Activated naive CD4-positive, alpha-beta T cell treated with anti-CD3 and anti-CD28 coated beads, Interleukin-2, amount 10 ng/mL, durations not matched to agents 7 days and 5 days (primary cell): ENCODE results near the gene LRCH1.
"Not testable (repeated sequence)": the region's sequence is repeated elsewhere in the genome, so short reads cannot be mapped to it uniquely, and the experiment has no call there.

ENCODE experiments used
- CTCF ChIA-PET: fragments of 350-600 bp; sonication (Branson Sonifier 250); formaldehyde crosslinking; loops from one replicate; lab custom pipeline; 2021; ENCODE audit warnings: antibody characterized with exemption; lab: Charles Lee
- DNase-seq: peaks from one replicate; pipeline ENCODE4 v3.0.0-alpha.2; 2020
- H3K27ac Mint-ChIP-seq: one replicate; pipeline ENCODE4 v1.8.0; 2021; ENCODE audit warnings: mild to moderate bottlenecking, moderate library complexity, mixed read lengths
- H3K27me3 Mint-ChIP-seq: one replicate; pipeline ENCODE4 v1.8.0; 2021; ENCODE audit warnings: mild to moderate bottlenecking, mixed read lengths
- H3K36me3 Mint-ChIP-seq: one replicate; pipeline ENCODE4 v1.8.0; 2021; ENCODE audit warnings: mixed read lengths
- H3K4me1 Mint-ChIP-seq: one replicate; pipeline ENCODE4 v1.8.0; 2021; ENCODE audit warnings: mixed read lengths
- H3K4me3 Mint-ChIP-seq: one replicate; pipeline ENCODE4 v1.8.0; 2021; ENCODE audit warnings: mild to moderate bottlenecking, moderate library complexity, mixed read lengths
- H3K9me3 Mint-ChIP-seq: one replicate; pipeline ENCODE4 v1.8.0; 2021; ENCODE audit warnings: mixed read lengths

The LRCH1 gene, protein sequence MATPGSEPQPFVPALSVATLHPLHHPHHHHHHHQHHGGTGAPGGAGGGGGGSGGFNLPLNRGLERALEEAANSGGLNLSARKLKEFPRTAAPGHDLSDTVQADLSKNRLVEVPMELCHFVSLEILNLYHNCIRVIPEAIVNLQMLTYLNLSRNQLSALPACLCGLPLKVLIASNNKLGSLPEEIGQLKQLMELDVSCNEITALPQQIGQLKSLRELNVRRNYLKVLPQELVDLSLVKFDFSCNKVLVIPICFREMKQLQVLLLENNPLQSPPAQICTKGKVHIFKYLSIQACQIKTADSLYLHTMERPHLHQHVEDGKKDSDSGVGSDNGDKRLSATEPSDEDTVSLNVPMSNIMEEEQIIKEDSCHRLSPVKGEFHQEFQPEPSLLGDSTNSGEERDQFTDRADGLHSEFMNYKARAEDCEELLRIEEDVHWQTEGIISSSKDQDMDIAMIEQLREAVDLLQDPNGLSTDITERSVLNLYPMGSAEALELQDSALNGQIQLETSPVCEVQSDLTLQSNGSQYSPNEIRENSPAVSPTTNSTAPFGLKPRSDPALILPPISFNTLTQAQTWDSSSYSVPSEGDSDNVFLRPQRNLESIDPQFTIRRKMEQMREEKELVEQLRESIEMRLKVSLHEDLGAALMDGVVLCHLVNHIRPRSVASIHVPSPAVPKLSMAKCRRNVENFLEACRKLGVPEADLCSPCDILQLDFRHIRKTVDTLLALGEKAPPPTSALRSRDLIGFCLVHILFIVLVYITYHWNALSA

DNA sequence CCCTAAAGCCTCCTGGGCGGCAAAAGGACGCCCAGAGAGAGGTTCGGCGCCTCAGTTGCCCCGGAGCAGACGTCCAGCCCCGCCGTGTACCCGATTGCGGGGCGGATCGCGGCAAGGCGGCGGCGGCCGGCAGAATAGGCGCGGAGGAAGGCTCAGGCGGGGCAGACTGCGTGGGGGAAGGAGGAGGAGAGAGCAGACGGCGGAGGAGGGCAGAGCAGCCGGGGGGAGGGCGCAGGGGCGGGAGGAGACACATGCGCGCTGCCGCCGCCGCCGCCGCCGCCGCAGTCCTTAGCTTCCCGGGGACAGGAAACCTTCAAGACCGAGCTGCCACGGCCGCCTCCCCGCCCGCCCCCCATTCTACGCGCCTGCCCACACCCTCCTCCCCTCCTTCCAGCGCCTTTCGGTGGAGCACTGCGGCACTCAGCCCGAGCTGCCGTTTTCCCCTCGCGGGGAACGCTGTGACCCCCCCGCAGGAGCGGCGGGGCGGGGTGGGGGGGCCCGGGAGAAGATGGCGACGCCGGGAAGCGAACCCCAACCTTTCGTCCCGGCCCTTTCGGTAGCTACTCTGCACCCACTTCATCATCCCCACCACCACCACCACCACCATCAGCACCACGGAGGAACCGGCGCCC, at the start of gene LRCH1:
Gene LRCH1, plus strand, starts transcription at position 282 of the 632 bp plus-strand sequence. Its CDS starts 227 bp downstream, at position 509.
- CTCF ChIA-PET, result interaction anchor here (1.1 to 2.3 kb wide), 13 partner anchors 11 to 217 kb away, joined by 3 to 51 read pairs (median 5); no protein-coding TSS in a partner anchor
- H3K4me1 Mint-ChIP-seq, result peaks cover 51% of the 10 kb centered on the region
- DNase-seq, result peak; percentile 93
- H3K36me3 Mint-ChIP-seq, result peaks cover under 1% of the 10 kb centered on the region
- H3K27me3 Mint-ChIP-seq, result peaks cover 14% of the 10 kb centered on the region
- H3K4me3 Mint-ChIP-seq, result peak within 1 kb of the TSS; percentile 92
- no peaks in the 10 kb centered on the region for H3K9me3 Mint-ChIP-seq
- peak within 1 kb of the TSS; percentile 83 for H3K27ac Mint-ChIP-seq

DNA sequence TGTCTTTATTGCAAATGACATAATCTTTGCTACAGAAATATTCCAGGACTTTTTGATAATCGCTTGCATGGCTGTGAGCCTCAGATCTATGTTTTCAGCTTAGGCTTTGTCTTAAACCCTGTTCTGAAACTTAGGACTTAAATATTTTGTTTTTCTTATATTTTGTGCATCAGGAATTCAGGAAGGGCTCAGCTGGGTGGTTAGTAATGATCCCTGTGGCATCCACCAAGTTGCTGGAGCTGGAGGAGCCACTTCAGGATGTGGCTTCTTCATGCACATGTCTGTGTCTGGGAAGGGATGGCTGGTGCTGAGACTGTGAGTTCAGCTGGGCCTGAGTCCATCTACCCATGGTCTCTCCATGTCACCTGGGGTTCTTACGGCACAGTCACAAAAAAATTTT, 48.9 kb upstream of the LRCH1 start:
- CTCF ChIA-PET, result no interaction called here
- no peaks in the 10 kb centered on the region for H3K36me3 Mint-ChIP-seq

DNA sequence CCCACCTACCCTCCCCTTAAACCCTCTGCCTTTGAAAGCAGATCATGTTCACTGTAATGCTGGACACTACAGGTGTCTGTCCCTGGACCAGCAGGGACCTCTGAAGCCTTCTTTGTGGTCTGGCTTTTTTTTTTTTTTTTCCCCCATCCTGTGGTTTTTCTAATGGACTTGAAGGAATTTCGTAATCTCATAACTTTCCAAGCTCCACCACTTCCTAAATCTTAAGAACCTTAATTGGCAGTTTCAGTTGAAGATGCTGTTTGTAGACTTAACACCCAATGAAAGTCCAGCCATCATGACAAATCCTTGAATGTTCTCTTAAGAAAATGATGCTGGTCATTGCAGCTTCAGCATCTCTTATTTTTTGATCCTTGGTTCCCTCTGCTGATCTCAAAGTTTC, 45.0 kb upstream of the LRCH1 start:
- DNase-seq, result no peak
- Mint-ChIP-seq H3K27ac (no peak overlapping the region), H3K36me3 (no peaks in the 10 kb centered on the region), H3K4me3 (no peak overlapping the region), H3K4me1 (no peaks in the 10 kb centered on the region), H3K27me3 (peaks cover 13% of the 10 kb centered on the region), H3K9me3 (no peaks in the 10 kb centered on the region)
- CTCF ChIA-PET, result interaction anchor here (0.6 kb wide), 1 partner anchor 802 kb away, joined by 3 read pairs; no protein-coding TSS in a partner anchor

More for the DNA sequence above, 48.9 kb upstream of the LRCH1 start:
- H3K9me3 Mint-ChIP-seq, result no peaks in the 10 kb centered on the region
- H3K27me3 Mint-ChIP-seq, result peaks cover 13% of the 10 kb centered on the region
- DNase-seq, result no peak
- no peak overlapping the region for H3K27ac Mint-ChIP-seq
- H3K4me3 Mint-ChIP-seq, result no peak overlapping the region
- H3K4me1 Mint-ChIP-seq, result no peaks in the 10 kb centered on the region

DNA sequence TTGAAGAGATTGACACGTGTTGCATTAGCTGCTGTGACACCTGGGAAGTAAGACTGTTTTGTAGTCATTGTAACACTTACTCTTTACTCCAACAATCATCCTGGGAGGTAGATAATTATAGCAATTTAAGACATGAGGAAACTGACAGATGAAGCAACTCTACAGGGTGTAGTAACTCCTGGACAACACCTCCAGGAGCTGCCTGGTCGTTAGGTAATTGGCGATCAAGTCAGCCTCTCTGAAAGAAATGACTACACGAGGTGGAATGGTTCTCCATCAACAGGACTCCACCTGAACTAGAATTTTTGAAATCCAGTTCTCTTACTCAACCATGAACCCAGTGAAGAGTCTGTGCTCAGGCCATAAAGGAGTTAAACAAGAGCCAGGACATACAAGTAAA, 43.0 kb upstream of the LRCH1 start:
- no peaks in the 10 kb centered on the region for H3K36me3 Mint-ChIP-seq
- H3K4me1 Mint-ChIP-seq, result no peaks in the 10 kb centered on the region
- peaks cover 9% of the 10 kb centered on the region for H3K27me3 Mint-ChIP-seq
- H3K4me3 Mint-ChIP-seq, result no peak overlapping the region
- CTCF ChIA-PET, result no interaction called here
- no peaks in the 10 kb centered on the region for H3K9me3 Mint-ChIP-seq
- no peak for DNase-seq
- no peak overlapping the region for H3K27ac Mint-ChIP-seq

DNA sequence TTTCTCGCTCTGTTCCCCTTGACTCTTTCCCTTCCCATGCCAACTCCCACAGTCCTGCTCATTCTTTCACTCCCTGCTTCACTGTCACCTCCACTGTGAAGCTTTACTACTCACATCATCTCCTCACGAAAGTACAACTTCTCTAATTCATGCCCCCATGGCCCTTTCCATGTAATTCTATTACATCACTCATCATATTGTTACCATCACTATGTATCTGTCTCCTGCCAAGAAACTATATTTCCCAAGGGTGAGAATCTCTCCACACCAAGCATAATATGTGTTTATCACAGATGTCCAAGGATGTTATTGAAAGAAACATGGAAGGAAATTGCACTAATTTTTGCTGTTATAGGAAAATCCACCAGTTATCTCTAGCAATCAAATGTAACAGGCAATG, 37.2 kb upstream of the LRCH1 start:
- CTCF ChIA-PET, result no interaction called here
- no peaks in the 10 kb centered on the region for H3K36me3 Mint-ChIP-seq
- no peak overlapping the region for H3K27ac Mint-ChIP-seq
- no peaks in the 10 kb centered on the region for H3K4me1 Mint-ChIP-seq
- peaks cover 6% of the 10 kb centered on the region for H3K27me3 Mint-ChIP-seq
- no peak overlapping the region for H3K4me3 Mint-ChIP-seq
- no peaks in the 10 kb centered on the region for H3K9me3 Mint-ChIP-seq
- DNase-seq, result no peak

DNA sequence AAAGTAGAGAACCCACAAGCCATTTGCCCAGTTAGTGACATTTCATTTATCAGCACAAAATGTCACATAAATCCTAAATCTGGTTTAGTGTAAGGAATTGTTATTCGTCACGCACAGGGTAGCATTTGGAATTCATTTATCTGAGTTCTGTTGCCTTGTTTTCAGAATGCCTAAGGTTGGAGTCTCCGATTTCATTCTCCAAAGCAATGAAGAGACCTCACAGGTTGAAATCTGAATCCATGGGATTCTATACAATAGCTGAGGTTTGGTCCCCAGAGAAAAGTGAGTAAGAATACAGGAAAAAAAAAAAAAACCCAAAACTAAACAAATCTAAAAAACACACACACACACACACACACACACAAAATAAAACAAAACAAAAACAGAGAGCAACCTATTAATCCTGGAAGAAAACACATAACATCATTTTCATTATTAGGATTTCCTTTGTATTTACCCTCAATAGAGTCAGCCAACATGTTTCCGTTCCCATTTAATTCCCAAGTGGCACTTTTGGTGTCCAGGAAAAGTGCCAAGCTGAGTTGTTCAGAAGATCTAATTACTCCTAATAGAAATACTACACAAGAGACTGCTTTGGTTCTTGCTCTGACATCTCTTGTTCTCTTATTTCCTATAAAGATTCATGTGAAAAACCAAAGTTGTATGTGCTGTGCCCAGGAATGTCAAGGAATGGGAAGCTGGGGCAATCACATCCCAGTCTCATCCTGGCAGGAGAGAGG, 36.2 kb upstream of the LRCH1 start:
- H3K27me3 Mint-ChIP-seq, result peaks cover 6% of the 10 kb centered on the region
- CTCF ChIA-PET, result no interaction called here
- no peaks in the 10 kb centered on the region for H3K4me1 Mint-ChIP-seq
- no peak overlapping the region for H3K4me3 Mint-ChIP-seq
- H3K9me3 Mint-ChIP-seq, result peaks cover 2% of the 10 kb centered on the region
- DNase-seq, result no peak
- H3K27ac Mint-ChIP-seq, result no peak overlapping the region
- H3K36me3 Mint-ChIP-seq, result no peaks in the 10 kb centered on the region

DNA sequence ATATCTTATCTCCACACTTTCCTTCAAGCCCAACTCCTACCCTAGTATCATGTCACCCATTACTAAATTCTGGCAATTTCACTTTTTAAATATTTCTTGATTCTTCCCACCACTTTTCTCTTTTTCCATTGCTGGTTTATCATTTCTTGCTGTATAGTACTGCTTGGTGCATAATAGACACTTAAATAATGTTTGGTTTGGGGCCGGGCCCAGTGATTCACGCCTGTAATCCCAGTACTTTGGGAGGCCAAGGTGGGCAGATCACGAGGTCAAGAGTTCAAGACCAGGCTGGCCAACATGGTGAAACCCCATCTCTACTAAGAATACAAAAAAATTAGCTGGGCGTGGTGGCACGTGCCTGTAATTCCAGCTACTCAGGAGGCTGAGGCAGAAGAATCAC, 35.2 kb upstream of the LRCH1 start:
- H3K4me1 Mint-ChIP-seq, H3K27ac Mint-ChIP-seq, H3K36me3 Mint-ChIP-seq, DNase-seq, H3K9me3 Mint-ChIP-seq, H3K4me3 Mint-ChIP-seq, H3K27me3 Mint-ChIP-seq, CTCF ChIA-PET: not testable (repeated sequence)

DNA sequence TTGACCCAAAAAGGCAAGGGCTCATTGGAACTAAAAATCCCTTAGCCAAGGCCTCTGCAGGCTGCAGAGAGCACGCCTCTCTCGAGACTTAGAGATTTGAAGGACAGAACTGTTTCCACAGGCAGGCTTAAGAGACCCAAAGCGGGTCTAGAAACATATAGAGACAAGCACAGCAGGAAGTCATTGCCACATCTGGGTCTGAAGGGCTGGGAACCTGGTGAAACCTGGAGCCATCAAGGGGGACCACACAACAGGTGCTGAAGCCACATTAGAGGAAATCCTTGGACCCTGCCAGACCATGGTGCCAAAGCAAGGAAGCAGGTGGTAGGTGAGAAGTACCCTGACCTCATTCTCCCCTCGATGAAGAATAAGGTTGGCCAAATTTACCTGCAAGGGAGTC, 33.8 kb upstream of the LRCH1 start:
- peaks cover 18% of the 10 kb centered on the region for H3K27me3 Mint-ChIP-seq
- no peak overlapping the region for H3K27ac Mint-ChIP-seq
- DNase-seq, result no peak
- CTCF ChIA-PET, result no interaction called here
- no peaks in the 10 kb centered on the region for H3K36me3 Mint-ChIP-seq
- H3K4me1 Mint-ChIP-seq, result no peaks in the 10 kb centered on the region
- peaks cover 2% of the 10 kb centered on the region for H3K9me3 Mint-ChIP-seq
- no peak overlapping the region for H3K4me3 Mint-ChIP-seq

DNA sequence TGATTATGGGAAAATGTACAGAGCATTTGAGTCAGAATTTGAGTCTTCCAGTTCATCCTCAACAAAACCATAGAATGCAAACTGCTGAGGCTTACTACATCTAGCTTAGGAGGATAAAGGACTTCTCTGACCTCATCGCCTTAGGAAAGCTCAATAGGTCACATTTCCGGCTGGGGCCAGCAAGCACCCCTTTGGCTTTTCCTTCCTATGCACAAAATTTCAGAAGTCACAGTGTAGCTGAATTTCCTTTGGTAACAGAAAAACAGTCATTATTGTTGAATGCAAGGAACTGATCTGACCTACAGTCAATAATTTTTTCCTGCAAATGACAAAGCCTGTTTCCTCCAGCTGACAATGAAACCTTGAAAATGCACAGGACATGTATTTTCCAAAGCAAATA, 32.8 kb upstream of the LRCH1 start:
- Mint-ChIP-seq H3K4me3 (no peak overlapping the region), H3K36me3 (no peaks in the 10 kb centered on the region), H3K27me3 (peaks cover 22% of the 10 kb centered on the region), H3K27ac (no peak overlapping the region), H3K4me1 (no peaks in the 10 kb centered on the region), H3K9me3 (peaks cover 2% of the 10 kb centered on the region)
- no peak for DNase-seq
- CTCF ChIA-PET, result interaction anchor here (1.1 to 1.7 kb wide), 2 partner anchors 32 to 43 kb away, joined by 3 to 6 read pairs; no protein-coding TSS in a partner anchor

DNA sequence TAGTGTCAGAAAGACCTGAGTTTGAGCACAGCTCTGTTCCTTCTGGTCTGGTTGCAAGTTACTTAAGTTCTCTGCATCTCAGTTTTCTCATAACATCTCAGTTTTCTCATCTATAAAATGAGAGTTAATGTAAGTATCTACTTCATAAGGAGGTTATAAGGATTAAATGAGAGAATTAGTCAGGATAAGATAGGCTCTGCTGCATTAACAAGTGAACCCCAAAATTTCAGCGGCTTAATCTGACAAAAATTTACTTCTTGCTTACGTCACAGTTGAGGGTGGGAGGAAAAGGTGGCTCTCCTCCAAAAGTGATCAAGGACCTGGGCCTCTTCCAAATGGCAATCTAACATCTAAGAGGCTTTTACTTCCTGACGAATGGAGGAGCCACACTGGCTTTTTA, 31.5 kb upstream of the LRCH1 start:
- no peaks in the 10 kb centered on the region for H3K4me1 Mint-ChIP-seq
- H3K27me3 Mint-ChIP-seq, result peaks cover 29% of the 10 kb centered on the region
- H3K4me3 Mint-ChIP-seq, result no peak overlapping the region
- no peaks in the 10 kb centered on the region for H3K36me3 Mint-ChIP-seq
- no peak for DNase-seq
- peaks cover 2% of the 10 kb centered on the region for H3K9me3 Mint-ChIP-seq
- CTCF ChIA-PET, result interaction anchor here (1.7 kb wide), 1 partner anchor 30 kb away, joined by 6 read pairs; no protein-coding TSS in a partner anchor
- H3K27ac Mint-ChIP-seq, result no peak overlapping the region

DNA sequence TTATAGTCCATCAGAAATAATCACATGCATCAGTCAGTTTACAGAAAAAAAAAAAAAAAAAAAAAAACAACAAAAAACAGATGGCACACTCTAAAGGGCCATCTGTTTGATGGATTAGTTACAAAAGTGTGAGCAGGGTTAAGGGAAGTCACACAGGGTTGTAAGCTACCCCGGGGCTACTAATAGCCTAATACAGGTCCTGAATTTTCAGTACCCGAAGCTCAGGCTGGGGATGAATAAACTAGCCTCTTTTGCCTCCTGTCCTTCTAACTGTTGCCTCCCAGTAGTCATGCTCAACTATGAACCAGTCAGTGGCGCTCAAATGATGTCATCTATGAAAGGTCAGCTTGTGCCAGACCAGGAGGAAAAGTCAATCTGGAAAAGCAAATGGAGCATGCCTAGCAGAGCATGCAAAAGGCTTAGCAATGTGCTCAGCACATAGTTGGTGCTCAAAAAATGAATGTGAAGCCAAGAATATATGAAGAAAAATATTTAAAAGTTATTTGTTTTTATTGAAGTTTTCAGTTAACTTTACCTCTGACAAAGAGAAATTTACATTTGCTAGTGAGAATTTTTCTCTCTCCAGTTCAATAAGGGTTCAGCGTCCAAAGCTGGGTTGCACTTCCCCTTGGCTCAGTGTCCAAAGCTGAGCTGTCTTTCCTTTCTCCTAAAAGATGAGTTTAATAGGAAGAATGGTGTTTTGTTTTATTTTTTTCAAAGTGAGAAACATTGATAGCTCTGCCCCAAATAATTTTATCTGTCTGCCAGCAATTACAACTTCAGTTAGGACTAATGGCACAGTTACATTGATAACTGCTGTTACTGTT, 30.8 kb upstream of the LRCH1 start:
- CTCF ChIA-PET, result no interaction called here
- Mint-ChIP-seq H3K4me3 (no peak overlapping the region), H3K36me3 (no peaks in the 10 kb centered on the region), H3K9me3 (peaks cover 2% of the 10 kb centered on the region), H3K4me1 (no peaks in the 10 kb centered on the region), H3K27me3 (peaks cover 29% of the 10 kb centered on the region), H3K27ac (no peak overlapping the region)
- no peak for DNase-seq

DNA sequence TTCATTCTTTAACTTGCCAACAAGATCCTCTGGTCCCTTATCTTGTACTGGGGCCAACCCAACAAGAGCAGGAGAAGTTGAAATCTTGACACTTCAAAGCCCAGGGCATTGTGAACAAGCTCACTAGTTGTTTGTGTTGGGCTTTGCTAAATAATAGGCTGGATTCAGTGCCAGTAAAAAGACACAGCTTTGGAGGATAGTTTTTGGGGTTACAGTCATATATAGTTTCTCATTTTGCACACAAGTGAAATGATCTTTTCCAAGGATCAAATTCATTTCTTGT, 30.3 kb upstream of the LRCH1 start:
- Mint-ChIP-seq H3K9me3 (peaks cover 2% of the 10 kb centered on the region), H3K27me3 (peaks cover 29% of the 10 kb centered on the region), H3K36me3 (no peaks in the 10 kb centered on the region), H3K4me1 (no peaks in the 10 kb centered on the region), H3K4me3 (no peak overlapping the region), H3K27ac (no peak overlapping the region)
- DNase-seq, result no peak
- CTCF ChIA-PET, result interaction anchor here (1.8 kb wide), 1 partner anchor 198 kb away, joined by 5 read pairs; no protein-coding TSS in a partner anchor
